GM21528 (cell line): ENCODE results near the gene SPINDOC.

Experiments
- ATAC-seq: cut with Tn5 transposase; IDR thresholded peaks from one replicate; pipeline ENCODE4 v1.9.1; 2021; ENCODE audit warnings: mild to moderate bottlenecking, moderate library complexity; ENCODE audit not compliant: unreplicated experiment, low FRiP score

SPINDOC gene

DNA sequence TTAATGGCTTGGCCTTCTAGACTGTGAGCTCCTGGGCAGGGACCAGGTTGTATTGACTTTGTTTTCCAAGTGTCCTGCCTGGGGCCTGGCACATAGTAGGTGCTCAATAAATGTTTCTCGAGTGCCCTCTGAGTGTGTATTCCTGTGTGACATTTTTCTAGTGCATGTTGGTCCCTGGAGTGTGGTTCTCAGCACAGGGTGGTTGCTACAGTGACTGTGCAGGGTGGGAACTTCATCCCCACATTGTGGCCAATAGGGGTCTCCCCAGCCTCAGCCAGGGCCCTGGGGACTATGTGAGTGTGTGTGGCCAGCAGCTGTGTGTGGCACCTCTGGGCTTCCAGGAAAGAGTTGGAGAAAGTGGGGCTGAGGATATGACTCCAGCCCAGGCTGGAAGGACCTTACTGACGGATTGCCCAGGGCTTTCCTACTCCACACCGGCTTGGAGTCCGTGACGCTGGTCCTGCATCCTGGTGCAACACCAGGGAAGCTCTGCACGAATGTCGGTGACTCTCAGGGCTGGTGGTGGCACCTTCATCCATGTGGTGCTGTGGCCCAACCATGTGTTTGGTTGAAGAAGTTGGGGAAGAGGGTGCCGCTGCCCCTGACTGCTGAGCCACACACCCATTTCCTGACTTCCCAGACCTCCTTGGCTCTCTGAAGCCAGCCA is 16.7 kb downstream of the SPINDOC start:
- ATAC-seq, result no peak

DNA sequence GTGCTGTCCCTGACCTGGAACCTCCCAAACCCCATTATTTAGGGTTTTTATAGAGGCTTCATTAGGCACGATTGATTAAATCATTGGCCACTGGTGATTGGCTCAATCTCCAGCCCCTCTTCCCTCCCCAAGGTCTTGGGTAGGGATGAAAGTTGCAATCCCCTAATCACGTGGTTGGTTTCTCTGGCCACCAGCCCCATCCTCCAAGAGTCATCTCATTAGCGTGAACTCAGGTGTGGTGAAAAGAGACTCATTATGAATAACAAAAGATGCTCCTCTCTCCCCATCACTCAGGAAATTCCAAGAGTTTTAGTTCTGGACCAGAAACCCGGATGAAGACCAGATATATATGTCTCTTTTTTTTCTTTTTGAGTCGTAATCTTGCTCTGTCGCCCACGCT is 18.1 kb downstream of the SPINDOC start:
- no peak for ATAC-seq

DNA sequence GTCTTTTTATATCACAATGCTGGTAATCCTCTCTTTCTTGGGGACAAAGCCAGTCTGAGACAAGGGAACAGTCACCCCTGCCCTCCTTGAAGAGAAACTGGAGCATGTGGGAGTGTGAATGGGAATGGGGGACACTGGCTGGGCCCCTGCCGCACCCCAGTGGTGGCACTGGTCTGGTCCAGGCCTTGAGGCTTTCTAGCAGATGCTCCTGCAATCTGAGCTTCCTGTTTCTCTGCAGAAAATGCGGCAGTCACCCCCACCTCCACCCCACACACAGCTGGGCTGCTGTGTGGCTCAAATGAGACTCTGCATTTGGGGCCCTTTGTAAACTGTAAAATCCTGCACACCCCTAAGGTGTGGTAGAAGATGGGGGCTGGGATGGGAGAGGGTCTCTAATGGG is 19.1 kb downstream of the SPINDOC start:
- ATAC-seq, result no peak

DNA sequence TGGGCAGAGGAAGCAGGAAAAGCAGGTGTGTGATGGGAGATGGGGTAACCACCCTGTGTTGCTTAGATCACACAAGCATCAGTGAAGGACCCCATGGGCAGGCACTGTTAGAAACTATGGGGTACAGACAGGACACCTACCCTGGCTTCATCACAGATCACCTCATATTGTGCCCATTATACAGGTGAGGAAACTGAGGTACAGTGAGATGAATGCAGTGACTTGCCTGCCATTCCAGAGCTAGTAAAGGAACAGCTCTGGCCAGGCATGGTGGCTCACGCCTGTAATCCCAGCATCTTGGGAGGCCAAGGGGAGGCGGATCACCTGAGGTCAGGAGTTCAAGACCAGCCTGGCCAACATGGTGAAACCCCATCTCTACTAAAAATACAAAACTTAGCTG is 19.8 kb downstream of the SPINDOC start:
- ATAC-seq, result no peak

DNA sequence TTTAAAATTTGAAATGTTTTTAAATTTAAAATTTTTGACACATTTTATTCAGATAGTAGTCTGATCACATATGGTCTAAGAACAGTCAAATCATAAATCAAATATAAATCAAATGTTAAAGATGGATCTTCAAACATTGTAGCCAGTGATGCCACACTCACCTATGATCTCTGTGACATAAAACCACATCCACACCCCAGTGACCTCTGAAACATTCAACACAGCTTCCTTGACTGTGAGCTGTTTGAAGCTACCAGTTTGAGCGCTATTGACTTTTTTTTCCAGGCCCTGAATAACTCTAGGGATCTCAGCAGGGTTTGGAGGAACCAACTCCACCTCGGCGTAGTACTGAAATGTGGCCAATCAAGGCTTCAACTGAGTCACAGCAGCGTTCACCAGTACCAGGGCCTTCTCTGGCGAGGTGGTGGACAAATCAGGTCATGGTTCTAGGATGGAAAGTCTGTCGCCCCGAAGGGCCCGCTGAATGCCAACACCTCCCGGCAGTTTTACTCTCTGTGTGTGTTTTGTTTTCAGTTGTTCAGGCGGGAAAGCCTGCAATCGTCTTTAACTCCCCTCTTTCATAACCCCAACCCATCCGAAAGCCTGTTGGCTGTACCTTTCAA is 21.4 kb downstream of the SPINDOC start:
- ATAC-seq, result no peak

DNA sequence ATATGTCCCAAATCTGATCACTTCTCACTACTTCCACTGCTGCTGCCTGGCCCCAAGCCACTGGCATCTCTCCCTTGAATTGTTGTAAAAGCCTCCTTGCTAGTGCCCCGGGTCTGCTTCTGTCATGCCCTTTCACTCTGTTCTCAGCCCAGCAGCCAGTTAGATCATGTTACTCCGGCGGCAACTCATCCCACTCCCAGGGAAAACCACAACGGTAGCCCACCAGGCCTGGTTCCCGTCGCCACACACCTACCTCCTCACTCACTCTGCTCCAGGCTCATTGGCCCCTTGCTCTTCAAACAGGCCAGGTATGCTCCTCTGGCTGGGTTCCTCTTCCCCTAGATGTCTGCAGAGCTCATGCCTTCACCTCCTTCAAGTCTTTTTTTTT is 21.9 kb downstream of the SPINDOC start:
- ATAC-seq, result no peak

DNA sequence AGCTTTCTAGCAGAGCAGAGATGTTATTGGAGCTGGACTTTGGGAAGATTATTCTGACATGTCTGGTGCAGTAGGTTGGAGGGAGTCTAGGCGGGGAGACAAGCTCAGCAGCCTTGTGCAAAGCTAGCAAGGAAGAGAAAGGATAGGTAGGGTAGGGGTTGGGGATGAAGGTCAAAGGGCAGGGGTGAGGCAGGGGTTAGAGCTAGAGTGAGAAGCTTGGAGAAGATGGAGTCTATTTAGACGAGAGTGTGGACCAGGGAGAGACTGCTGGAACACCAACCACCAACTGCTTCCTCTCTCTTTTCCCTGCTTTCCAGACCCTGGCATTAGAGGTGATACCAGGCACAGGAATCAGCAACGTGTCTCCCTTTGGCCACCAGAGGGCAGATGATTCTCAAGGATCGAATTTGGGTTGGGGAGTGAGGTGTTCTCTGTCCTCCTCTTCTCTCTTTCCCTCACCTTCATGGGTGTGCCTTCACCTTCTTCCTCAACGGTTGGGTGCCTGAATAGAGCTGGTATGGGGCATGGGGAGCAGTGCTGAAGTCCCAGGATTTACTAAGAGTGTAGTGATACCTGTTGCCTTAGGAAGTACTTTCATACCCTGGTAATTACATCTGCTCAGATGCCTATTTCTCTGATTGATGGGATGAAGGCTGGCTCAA is 23.9 kb downstream of the SPINDOC start:
- no peak for ATAC-seq

DNA sequence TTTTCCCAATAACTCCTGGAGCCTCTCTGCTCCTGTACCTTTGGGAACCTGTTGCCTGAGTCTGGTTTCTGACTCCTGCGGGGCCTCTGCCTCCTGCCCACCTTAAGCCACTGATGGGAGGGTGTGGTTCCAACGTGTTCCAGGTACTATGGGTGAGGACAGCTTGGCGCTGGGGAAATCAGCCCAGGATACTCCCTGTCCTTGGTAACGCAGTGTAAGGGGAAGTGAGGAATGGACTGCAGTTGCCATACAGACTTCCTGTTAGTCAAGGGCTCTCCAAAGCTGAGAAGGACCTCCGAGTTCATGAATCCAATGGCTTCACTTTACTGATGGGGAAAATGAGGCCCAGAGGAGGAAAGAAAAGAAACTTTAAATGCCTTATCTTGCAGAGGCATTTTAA is 24.5 kb downstream of the SPINDOC start:
- ATAC-seq, result no peak

DNA sequence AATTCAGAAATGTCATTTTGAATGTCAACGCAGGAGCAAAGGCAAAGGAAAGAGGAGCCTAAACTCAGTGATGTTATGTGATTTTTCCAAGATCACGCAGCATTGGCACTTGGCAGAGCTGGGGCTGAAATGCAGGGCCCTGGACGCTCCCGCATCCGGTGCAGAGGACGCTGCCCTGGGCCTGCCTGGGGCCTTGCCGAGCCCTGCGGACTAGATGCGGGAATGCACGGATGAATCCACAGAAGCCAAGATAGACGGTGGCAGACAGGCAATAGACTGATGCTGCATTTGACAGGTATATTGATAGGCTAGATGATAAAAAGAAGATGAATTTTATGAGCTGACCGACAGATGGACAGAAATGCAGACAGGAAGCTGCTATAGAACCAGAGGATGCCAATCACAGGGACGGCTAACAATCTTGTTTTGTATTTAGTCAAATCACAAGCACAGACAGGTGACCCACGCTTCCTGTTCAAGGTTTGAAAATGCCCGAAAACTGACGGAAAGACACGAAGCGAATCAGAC is 25.0 kb downstream of the SPINDOC start:
- no peak for ATAC-seq

DNA sequence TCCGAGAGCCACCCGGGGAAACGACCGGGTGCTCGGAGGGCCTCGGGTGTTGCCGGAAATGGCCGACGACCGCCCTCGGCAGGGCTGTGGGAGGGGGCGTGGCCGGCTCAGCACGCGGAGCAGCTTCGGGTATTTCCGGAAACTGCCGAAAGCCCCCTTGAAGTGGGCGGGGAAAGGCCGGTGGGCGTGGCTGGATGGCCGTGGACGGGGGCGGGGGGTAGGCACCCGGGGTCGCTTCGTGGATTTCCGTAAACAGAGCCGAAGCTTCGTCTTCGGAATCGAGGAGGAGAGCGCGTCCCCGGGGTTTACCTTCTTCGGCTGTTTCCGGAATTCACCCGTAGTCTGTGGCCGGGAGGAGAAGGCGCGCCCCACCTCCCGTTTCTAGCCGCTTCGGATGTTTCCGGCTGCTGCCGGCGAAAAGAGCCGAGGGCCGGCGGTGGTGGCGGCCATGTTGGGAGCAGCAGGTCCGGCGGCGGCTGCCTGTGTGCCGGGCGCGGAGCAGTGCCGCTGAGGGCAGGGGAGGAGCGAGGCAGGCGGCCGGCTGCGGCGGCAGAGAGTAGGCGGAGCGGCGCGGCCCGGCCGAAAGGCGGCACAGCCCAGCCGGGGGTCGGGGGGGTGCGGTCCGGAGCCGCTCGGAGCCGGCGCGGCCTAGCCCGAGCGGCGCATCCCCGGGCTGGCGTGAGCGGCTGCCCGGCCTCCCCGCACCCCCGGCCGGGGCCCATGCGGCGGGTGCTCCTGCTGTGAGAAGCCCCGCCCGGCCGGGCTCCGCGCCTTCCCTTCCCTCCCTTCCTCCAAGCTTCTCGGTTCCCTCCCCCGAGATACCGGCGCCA is 25.6 kb downstream of the SPINDOC start, which contains the start of gene MARK2:
MARK2 (plus strand) TSS at position 433 of the 830 bp plus-strand sequence; CDS start at position 830, 397 bp downstream.
- ATAC-seq, result peak; percentile 80

DNA sequence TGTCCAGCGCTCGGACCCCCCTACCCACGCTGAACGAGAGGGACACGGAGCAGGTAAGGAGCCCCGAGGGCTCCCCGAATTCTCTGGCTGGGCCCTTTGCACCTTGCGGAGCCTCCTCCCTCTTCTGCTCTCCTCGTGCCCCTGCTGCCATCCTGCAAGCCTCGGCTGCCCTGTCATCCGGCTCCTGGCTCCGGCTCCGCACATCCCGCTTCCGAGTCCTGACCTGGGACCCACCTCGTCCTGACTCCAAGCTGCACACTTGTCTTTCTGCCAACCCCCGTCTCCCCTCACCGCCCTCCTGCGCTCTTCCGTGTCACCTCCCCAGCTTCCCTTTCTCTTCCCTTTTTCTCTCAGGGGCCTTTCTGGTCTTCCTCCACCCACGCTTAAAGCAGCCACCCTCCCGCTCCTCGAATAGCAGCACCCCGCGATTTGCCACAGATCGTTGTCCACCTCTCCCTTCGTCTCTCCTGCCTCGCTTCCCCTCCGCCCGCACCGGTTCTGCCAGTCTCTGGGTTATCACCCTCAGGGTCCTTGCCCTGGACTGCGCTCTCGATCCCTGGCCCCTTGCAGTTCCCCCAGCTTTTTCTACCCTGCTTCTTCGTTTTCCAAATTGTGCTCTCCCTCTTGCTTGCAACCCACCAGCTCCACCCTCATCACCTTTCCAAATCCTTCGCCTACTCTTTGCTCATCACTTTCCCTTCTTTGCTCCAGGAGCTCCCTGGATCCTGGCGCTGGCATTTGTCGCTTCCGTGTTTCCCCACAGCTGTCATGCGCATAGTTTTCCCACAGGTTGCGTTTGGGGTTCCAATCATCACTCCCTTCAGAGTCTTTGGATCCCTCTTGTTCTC is 26.5 kb downstream of the SPINDOC start:
- ATAC-seq, result peak; percentile 1

DNA sequence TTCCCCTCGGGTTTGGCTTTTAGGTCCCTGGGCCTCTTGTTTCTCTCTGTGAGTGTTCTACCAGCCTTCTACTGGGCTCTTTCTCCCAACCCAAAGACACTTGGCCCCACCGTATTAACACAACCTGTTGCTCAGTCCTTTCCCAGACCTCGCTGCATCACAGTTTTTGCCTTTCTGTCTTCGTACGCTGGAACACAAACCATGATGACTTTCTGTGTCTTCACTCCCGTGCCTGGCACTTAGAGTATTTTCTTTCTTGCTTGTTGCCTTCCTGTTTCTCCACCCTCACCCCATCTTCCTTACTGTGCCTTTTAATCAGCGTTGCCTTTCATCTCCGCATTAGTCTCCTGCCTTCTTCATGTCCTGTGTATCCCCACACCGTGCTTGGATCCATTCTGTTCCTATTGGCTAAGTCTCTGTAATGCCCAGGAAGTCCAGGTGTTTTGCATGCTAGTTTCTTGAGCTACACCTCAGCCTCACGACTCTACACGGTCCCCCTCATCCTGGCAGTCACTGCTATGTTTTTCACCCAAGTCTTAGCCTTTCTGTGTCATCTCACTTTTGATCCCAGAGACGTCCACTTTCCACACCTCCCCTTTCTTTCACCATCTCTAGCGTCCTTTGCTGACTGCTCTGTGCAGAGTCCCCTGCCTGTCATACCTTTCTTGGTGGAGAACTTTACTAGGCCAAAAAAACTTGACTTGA is 27.3 kb downstream of the SPINDOC start:
- ATAC-seq, result no peak

DNA sequence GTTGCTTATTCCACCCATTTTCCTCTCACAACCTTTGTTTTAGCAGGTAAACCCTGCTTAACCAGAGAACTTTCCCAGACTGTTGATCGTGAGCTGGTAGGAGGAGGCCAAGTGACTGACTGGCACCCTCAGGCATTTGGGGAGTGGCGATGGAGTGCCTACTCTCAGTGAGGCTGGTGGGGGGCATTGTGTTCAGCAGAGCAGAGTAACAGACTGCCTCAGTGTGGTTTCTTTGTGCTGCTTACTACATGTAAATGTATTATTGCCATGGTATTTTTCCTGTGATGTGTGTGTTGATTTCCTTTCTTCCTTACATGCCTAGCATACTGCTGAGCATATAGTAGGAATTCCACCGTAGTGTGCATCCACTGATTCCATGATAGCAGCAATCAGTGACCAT is 28.3 kb downstream of the SPINDOC start:
- ATAC-seq, result no peak

DNA sequence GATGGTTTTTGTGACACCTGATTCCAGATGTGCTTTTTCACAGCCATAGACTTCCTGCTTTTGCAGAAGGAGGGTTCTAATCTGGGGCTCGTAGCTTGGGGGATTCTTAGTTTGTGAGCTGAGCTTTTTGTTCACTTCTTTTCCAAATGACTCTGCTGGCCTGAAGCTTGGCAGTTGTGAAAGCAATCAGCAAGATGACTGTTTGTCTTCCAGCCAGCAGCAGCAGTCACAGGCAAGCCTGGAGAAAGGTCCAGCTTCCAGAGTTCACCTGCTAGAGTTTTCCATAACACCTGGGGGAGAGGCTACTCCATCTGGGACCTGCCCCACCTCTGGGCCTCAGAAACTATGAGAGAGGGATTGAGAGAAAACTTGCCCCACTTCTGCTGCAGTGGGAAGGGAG is 29.8 kb downstream of the SPINDOC start:
- no peak for ATAC-seq

DNA sequence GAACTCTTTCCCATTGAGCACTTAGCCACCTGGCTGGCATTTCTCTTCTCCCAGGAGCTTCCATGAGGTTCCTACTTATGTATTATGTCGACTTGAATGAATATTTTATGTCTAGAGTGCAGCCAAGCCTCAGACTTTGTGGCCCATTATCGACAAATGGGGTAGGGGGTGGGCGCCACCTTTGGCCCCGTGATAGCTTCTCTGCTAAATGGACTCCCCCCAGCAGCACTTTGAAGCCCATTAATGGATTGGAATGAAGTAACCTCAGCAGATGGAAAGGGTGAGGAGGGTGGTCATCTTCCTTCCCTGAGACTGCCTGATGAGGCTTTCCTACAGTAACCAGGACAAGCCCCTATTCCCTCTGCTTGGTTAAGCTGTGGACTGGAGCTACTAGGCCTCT is 31.6 kb downstream of the SPINDOC start:
- no peak for ATAC-seq

DNA sequence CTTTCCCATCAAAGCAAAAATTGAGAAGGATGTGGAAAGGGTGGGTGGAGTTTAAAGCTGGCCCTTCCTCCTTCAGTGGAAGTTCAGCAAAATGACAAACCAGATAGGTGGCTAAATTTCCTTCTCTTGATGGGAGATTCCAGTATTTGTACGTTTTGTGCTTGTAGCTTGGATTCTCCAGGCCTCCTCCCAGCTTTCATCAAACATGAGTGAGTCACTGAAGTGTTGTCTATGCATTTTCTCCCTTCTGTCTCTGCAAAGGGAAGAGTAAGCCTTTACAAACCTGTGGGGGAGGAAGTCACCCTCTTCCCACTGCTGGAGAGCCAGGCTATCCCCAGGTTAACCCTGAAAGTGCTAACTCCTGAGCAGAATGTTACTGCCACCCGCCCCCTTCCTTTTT is 32.0 kb downstream of the SPINDOC start:
- ATAC-seq, result no peak

DNA sequence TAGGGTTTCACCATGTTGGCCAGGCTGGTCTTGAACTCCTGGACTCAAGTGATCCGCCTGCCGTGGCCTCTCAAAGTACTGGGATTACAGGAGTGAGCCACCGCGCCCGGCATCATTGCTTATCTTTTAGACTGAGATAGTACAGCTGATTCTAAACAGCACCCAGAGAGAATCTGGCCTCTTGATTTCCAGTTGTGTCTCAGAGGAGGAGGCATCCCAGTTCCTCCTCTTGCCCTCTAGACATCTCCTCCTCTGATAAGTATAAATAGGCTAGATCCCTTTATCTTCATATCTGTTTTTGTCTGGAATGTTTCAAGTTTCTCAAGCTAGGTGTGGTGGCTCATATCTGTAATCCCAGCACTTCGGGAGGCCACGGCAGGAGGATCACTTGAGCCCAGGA is 32.7 kb downstream of the SPINDOC start:
- ATAC-seq, result no peak

DNA sequence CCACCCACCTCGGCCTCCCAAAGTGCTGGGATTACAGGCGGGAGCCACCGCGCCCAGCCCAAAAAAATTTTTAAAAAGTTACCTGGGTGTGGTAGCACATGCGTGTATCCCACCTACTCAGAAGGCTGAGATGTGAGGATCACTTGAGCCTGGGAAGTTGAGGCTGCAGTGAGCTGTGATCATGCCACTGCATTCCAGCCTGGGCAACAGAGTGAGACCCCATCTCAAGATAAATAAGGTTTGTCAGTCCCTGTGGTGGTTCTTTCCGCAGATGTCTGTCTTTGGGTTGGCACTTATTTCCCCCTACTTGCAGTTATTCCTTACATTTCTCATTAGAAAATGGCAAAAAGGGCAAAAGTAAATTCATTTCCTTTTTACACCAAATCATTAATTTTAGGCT is 33.6 kb downstream of the SPINDOC start:
- no peak for ATAC-seq

DNA sequence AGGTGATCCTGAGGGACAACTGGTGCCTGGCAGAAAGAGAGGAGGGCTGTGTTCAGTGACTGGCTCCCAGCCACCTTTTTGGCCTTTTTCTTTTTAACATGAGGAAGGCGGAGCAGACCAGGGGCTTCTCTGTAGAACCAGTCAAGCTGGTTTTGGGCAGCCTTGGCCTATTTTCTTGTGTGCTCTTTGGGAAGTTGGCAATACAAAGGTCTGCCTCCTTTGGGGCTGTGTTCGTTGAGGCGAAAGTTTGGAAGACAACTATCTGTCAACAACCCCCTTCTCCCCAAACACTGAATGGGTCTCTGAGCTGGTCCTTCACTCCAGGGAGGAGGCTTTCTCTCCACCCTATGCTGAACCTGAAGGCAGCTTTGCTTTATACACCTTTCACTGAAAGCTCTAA is 34.1 kb downstream of the SPINDOC start:
- no peak for ATAC-seq
